ENCODE data around the gene ZDHHC19.

The ZDHHC19 gene

GRCh38 chr3:196198081-196198675 is 13.0 kb downstream of the ZDHHC19 start:
- Histone ChIP-seq H3K4me3 (ENCODE audit: low read depth, low read length) (no peak overlapping the region), H3K27me3 (ENCODE audit: control insufficient read depth, insufficient read depth, low read length) (no peaks in the 10 kb centered on the region), H3K9ac (ENCODE audit: low read length) (no peak overlapping the region), H3K36me3 (ENCODE audit: control insufficient read depth, insufficient read depth, low read length) (no peaks in the 10 kb centered on the region), H3K27ac (ENCODE audit: low read depth, low read length) (no peak overlapping the region), H3K4me1 (ENCODE audit: control insufficient read depth, insufficient read depth, low read length) (peaks cover 5% of the 10 kb centered on the region; the same call in 1 of the 2 replicates), H3K9me3 (ENCODE audit: control insufficient read depth, insufficient read depth, low read depth, low read length) (no peaks in the 10 kb centered on the region)

DNA sequence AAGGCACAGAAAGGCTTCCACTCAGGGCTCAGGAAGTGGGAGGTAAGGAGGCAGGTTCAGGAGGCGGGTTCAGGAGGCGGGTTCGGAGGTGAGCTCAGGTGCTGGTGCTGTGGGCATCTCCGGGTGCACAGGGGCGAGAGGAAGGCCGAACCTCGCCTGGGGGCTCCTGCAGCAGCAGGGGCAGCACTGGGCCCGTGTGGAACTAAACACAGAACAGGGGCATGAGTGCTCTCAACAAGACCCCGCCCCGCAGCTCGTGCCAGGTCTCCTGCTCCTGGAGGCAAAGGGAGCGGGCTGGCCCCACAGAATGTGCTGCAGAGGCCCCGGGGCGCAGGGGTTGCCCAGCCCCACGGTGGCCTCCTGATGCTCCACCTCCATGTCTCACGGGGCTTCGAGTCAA is 13.7 kb downstream of the ZDHHC19 start:
- no peaks in the 10 kb centered on the region for H3K27me3 ChIP-seq (ENCODE audit: control insufficient read depth, insufficient read depth, low read length)
- H3K9ac ChIP-seq (ENCODE audit: low read length): no peak overlapping the region
- H3K36me3 ChIP-seq (ENCODE audit: control insufficient read depth, insufficient read depth, low read length): no peaks in the 10 kb centered on the region
- no peak overlapping the region for H3K4me3 ChIP-seq (ENCODE audit: low read depth, low read length)
- H3K4me1 ChIP-seq (ENCODE audit: control insufficient read depth, insufficient read depth, low read length): peaks cover 5% of the 10 kb centered on the region; the same call in 1 of the 2 replicates
- no peaks in the 10 kb centered on the region for H3K9me3 ChIP-seq (ENCODE audit: control insufficient read depth, insufficient read depth, low read depth, low read length)
- H3K27ac ChIP-seq (ENCODE audit: low read depth, low read length): no peak overlapping the region

- H3K27ac ChIP-seq (ENCODE audit: low read depth, low read length): no peak overlapping the region
- no peaks in the 10 kb centered on the region for H3K27me3 ChIP-seq (ENCODE audit: control insufficient read depth, insufficient read depth, low read length)
- no peaks in the 10 kb centered on the region for H3K9me3 ChIP-seq (ENCODE audit: control insufficient read depth, insufficient read depth, low read depth, low read length)
- no peak overlapping the region for H3K9ac ChIP-seq (ENCODE audit: low read length)
- peaks cover 7% of the 10 kb centered on the region; the same call in 1 of the 2 replicates for H3K4me1 ChIP-seq (ENCODE audit: control insufficient read depth, insufficient read depth, low read length)
- no peak overlapping the region for H3K4me3 ChIP-seq (ENCODE audit: low read depth, low read length)
- no peaks in the 10 kb centered on the region for H3K36me3 ChIP-seq (ENCODE audit: control insufficient read depth, insufficient read depth, low read length)
Observed at GRCh38 chr3:196195664-196196265, 15.4 kb downstream of the ZDHHC19 start.

- H3K4me3 ChIP-seq (ENCODE audit: low read depth, low read length): no peak overlapping the region
- peaks cover 7% of the 10 kb centered on the region; the same call in 1 of the 2 replicates for H3K4me1 ChIP-seq (ENCODE audit: control insufficient read depth, insufficient read depth, low read length)
- H3K9ac ChIP-seq (ENCODE audit: low read length): no peak overlapping the region
- no peaks in the 10 kb centered on the region for H3K36me3 ChIP-seq (ENCODE audit: control insufficient read depth, insufficient read depth, low read length)
- no peak overlapping the region for H3K27ac ChIP-seq (ENCODE audit: low read depth, low read length)
- no peaks in the 10 kb centered on the region for H3K9me3 ChIP-seq (ENCODE audit: control insufficient read depth, insufficient read depth, low read depth, low read length)
- no peaks in the 10 kb centered on the region for H3K27me3 ChIP-seq (ENCODE audit: control insufficient read depth, insufficient read depth, low read length)
Observed at GRCh38 chr3:196194542-196194915, 16.7 kb downstream of the ZDHHC19 start.

DNA sequence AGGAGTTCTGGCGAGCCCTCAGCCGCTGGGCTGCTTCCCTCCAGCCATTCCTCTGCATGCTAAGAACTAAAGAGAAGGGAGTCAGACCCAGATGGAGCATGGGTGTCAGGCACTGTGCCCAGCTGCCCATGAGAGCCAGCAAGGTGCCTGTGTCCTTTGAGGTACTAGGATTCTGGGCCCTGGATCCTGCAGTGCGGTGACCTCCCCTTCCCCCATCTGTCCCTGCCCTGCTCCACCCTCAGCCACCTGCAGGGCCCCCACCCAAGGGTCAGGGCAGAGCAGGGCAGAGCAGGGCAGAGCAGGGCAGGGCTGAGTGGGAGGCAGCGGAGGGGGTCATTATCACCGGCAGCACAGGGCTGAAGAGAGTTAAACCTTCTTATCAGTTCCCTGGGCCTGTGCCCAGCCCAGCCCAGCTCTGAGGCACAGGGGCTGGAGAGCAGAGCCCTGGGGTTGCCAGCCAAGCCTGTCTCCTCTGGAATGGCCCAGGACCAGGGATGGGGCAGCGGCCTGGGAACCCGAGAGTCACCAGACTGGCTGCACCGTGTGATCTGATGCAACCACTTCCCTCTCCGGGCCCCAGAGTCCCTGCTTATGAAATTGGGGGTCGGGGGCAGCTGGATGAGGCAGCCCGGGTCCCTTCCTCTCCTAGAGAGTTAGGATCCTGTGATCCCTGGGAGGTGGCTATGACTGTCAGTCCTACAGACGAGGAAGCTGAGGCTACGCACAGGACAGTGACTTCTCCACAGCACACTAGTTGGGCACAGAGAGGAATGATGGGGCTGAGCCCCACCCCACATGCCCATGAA is 17.3 kb downstream of the ZDHHC19 start:
- H3K9ac ChIP-seq (ENCODE audit: low read length): no peak overlapping the region
- no peaks in the 10 kb centered on the region for H3K9me3 ChIP-seq (ENCODE audit: control insufficient read depth, insufficient read depth, low read depth, low read length)
- peaks cover 7% of the 10 kb centered on the region; the same call in 1 of the 2 replicates for H3K4me1 ChIP-seq (ENCODE audit: control insufficient read depth, insufficient read depth, low read length)
- H3K27ac ChIP-seq (ENCODE audit: low read depth, low read length): no peak overlapping the region
- no peak overlapping the region for H3K4me3 ChIP-seq (ENCODE audit: low read depth, low read length)
- H3K36me3 ChIP-seq (ENCODE audit: control insufficient read depth, insufficient read depth, low read length): no peaks in the 10 kb centered on the region
- no peaks in the 10 kb centered on the region for H3K27me3 ChIP-seq (ENCODE audit: control insufficient read depth, insufficient read depth, low read length)

GRCh38 chr3:196193133-196193735 is 18.0 kb downstream of the ZDHHC19 start:
- Histone ChIP-seq H3K9ac (ENCODE audit: low read length) (no peak overlapping the region), H3K4me3 (ENCODE audit: low read depth, low read length) (no peak overlapping the region), H3K9me3 (ENCODE audit: control insufficient read depth, insufficient read depth, low read depth, low read length) (no peaks in the 10 kb centered on the region), H3K27ac (ENCODE audit: low read depth, low read length) (no peak overlapping the region), H3K27me3 (ENCODE audit: control insufficient read depth, insufficient read depth, low read length) (no peaks in the 10 kb centered on the region), H3K36me3 (ENCODE audit: control insufficient read depth, insufficient read depth, low read length) (no peaks in the 10 kb centered on the region), H3K4me1 (ENCODE audit: control insufficient read depth, insufficient read depth, low read length) (peaks cover 7% of the 10 kb centered on the region; the same call in 1 of the 2 replicates)

GRCh38 chr3:196192524-196193051 is 18.6 kb downstream of the ZDHHC19 start:
- Histone ChIP-seq H3K4me3 (ENCODE audit: low read depth, low read length) (no peak overlapping the region), H3K27me3 (ENCODE audit: control insufficient read depth, insufficient read depth, low read length) (no peaks in the 10 kb centered on the region), H3K27ac (ENCODE audit: low read depth, low read length) (no peak overlapping the region), H3K36me3 (ENCODE audit: control insufficient read depth, insufficient read depth, low read length) (no peaks in the 10 kb centered on the region), H3K9me3 (ENCODE audit: control insufficient read depth, insufficient read depth, low read depth, low read length) (no peaks in the 10 kb centered on the region), H3K9ac (ENCODE audit: low read length) (no peak overlapping the region), H3K4me1 (ENCODE audit: control insufficient read depth, insufficient read depth, low read length) (peaks cover 7% of the 10 kb centered on the region; the same call in 1 of the 2 replicates)

- no peak overlapping the region for H3K4me3 ChIP-seq (ENCODE audit: low read depth, low read length)
Observed at GRCh38 chr3:196192036-196192523, 19.1 kb downstream of the ZDHHC19 start.

DNA sequence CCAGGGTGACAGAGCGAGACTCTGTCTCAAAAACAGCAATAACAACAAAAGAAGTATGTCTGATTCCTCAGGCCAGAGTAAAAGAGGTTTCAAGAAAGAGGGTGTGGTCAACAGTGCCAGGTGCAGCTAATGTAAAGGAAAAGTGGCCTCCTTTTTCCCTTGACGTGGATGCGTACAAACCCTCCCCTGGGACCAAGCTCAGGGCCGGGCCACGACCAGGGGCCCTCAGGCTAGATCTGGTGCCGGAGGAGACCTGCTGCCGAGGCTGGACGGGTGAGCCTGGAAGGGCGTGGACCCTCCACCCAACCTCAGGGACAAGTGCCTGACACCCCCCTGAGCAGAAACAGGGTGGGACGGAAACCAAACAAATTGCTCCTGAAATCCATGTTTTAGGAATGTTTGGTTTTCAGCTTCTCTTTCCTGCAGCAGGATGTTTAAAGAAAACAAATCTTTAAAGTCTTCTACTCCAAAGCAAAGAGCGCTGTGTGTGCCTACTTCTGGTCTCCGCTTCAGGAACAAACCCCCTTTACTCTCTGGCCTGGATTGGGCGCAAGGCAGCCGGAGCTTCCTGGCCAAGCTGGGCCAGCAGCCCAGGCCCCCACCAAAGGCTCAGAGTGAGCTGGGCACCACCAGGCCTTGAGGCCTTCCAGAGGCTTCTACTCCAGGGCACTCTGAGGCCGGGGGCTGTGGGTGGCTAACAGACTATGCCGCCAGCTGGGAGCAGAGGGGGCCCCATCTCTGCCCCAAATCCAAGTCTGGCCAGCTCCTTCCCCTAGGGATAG is 21.4 kb downstream of the ZDHHC19 start:
- peaks cover 15% of the 10 kb centered on the region for H3K4me1 ChIP-seq (ENCODE audit: control insufficient read depth, insufficient read depth, low read length)
- no peaks in the 10 kb centered on the region for H3K36me3 ChIP-seq (ENCODE audit: control insufficient read depth, insufficient read depth, low read length)
- H3K9ac ChIP-seq (ENCODE audit: low read length): no peak overlapping the region
- H3K9me3 ChIP-seq (ENCODE audit: control insufficient read depth, insufficient read depth, low read depth, low read length): peaks cover 3% of the 10 kb centered on the region; the same call in 1 of the 2 replicates
- H3K27ac ChIP-seq (ENCODE audit: low read depth, low read length): no peak overlapping the region
- H3K27me3 ChIP-seq (ENCODE audit: control insufficient read depth, insufficient read depth, low read length): no peaks in the 10 kb centered on the region
- H3K4me3 ChIP-seq (ENCODE audit: low read depth, low read length): no peak overlapping the region

More at GRCh38 chr3:196192036-196192523, 19.1 kb downstream of the ZDHHC19 start:
- no peak overlapping the region for H3K9ac ChIP-seq (ENCODE audit: low read length)
- no peak overlapping the region for H3K27ac ChIP-seq (ENCODE audit: low read depth, low read length)
- no peaks in the 10 kb centered on the region for H3K27me3 ChIP-seq (ENCODE audit: control insufficient read depth, insufficient read depth, low read length)
- peaks cover 9% of the 10 kb centered on the region for H3K4me1 ChIP-seq (ENCODE audit: control insufficient read depth, insufficient read depth, low read length)
- no peaks in the 10 kb centered on the region for H3K36me3 ChIP-seq (ENCODE audit: control insufficient read depth, insufficient read depth, low read length)
- no peaks in the 10 kb centered on the region for H3K9me3 ChIP-seq (ENCODE audit: control insufficient read depth, insufficient read depth, low read depth, low read length)

Data from HUES6 (cell line).